OCI-LY7 (cell line): ENCODE data around the gene ADCY7. TPM values are rescaled to one million over a fixed set of nuclear protein-coding genes. Genes with fewer than 3 reads are reported as not detected.
A peak's percentile ranks its signal among the peaks of the same experiment; 100 is the strongest.

Source experiments
- BruUV-seq: library from RNA; stranded (reverse); fragments of 400-500 nt; replicated peaks from 2 replicates; lab custom pipeline; 2021; lab: Mats Ljungman, UMichigan
- CTCF ChIA-PET: fragments of 300-600 bp; sonication (Branson Sonifier 250); formaldehyde crosslinking; loops from one replicate; lab custom pipeline; 2022; ENCODE audit warnings: antibody characterized with exemption; ENCODE audit not compliant: unreplicated experiment; lab: Charles Lee
- POLR2A ChIA-PET: fragments of 300-600 bp; sonication (Branson Sonifier 250); formaldehyde crosslinking; loops from one replicate; lab custom pipeline; 2022; ENCODE audit warnings: antibody characterized with exemption; lab: Charles Lee
- DNase-seq: peaks from one replicate; pipeline ENCODE4 v3.0.0-alpha.2; 2015; ENCODE audit warnings: low spot score
- H2AFZ ChIP-seq: fragments of 200-600 bp; sonication (generic), shearing (Covaris generic); 2 replicates; pipeline ENCODE4 v1.6.1; 2014; ENCODE audit warnings: mild to moderate bottlenecking, antibody characterized with exemption, low read length, moderate library complexity
- H3K27ac ChIP-seq: fragments of 200-600 bp; sonication (generic); 2 replicates; pipeline ENCODE4 v1.5.1; 2014; ENCODE audit warnings: mixed run types, low read depth, mild to moderate bottlenecking, moderate library complexity, low read length, inconsistent platforms; ENCODE audit not compliant: poor library complexity, severe bottlenecking
- H3K36me3 ChIP-seq: fragments of 200-600 bp; sonication (generic); 2 replicates; pipeline ENCODE4 v1.6.1; 2014; ENCODE audit warnings: mild to moderate bottlenecking, antibody characterized with exemption, low read length, moderate library complexity, mixed read lengths; ENCODE audit not compliant: insufficient read depth
- H3K4me1 ChIP-seq: fragments of 200-600 bp; sonication (generic); 2 replicates; pipeline ENCODE4 v1.5.1; 2014; ENCODE audit warnings: mild to moderate bottlenecking, low read length; ENCODE audit not compliant: insufficient read depth, poor library complexity, severe bottlenecking
- H3K4me2 ChIP-seq: fragments of 200-600 bp; sonication (generic); 2 replicates; pipeline ENCODE4 v1.6.1; 2014; ENCODE audit warnings: mild to moderate bottlenecking, low read length
- H3K4me3 ChIP-seq: fragments of 200-600 bp; sonication (generic); 2 replicates; pipeline ENCODE4 v1.5.1; 2014; ENCODE audit warnings: mild to moderate bottlenecking, low read depth, low read length; ENCODE audit not compliant: poor library complexity, severe bottlenecking
- H3K79me2 ChIP-seq: fragments of 200-600 bp; sonication (generic); 2 replicates; pipeline ENCODE4 v1.6.1; 2016; ENCODE audit warnings: low read depth, mild to moderate bottlenecking, low read length, moderate library complexity, mixed read lengths; ENCODE audit not compliant: insufficient read depth
- H3K9me2 ChIP-seq: fragments of 200-600 bp; sonication (generic); 2 replicates; pipeline ENCODE4 v1.6.1; 2016; ENCODE audit warnings: mild to moderate bottlenecking, low read length, mixed read lengths; ENCODE audit not compliant: insufficient read depth
- H3K9me3 ChIP-seq: fragments of 200-600 bp; sonication (generic); 2 replicates; pipeline ENCODE4 v1.6.1; 2014; ENCODE audit warnings: mild to moderate bottlenecking, mixed run types, low read length, mixed read lengths
- H4K20me1 ChIP-seq: fragments of 200-600 bp; sonication (generic); 2 replicates; pipeline ENCODE4 v1.6.1; 2014; ENCODE audit warnings: mild to moderate bottlenecking, antibody characterized with exemption, low read length, moderate library complexity, mixed read lengths; ENCODE audit not compliant: insufficient read depth
- EZH2phosphoT487 ChIP-seq: fragments of 200-600 bp; sonication (generic); IDR thresholded peaks from 2 replicates; pipeline ENCODE4 v1.6.1; 2018; ENCODE audit warnings: low read depth, borderline replicate concordance, mild to moderate bottlenecking, mixed run types, antibody characterized with exemption, low read length, moderate library complexity, mixed read lengths
- intact Hi-C: fragments of 100-400 bp; cut with micrococcal nuclease; formaldehyde crosslinking; loops from one replicate; pipeline ENCODE4 v1.10.0; 2022; ENCODE audit not compliant: unreplicated experiment
- total RNA-seq, 2 experiments: library from RNA; depleted of rRNA in 1 of 2; stranded (reverse); fragments of >200 nt in 1 of 2; shearing (Covaris generic) in 1 of 2; gene quantifications; 2 replicates each; pipeline ENCODE4 v1.2.3, GENCODE V29; 2014 to 2022
- TF ChIP-seq, protein P1 (sequence below): fragments of 200-600 bp; sonication (generic); conservative IDR thresholded peaks from 2 replicates; pipeline ENCODE4 v1.5.1; 2014; ENCODE audit warnings: mild to moderate bottlenecking, antibody characterized with exemption, low read length, moderate library complexity, mixed read lengths

Gene ADCY7
- total RNA-seq, 2 experiments from 2014 or later = 49.9 to 77.7 TPM

- POLR2A ChIA-PET = interaction anchor here (0.6 to 1.1 kb wide), 2 partner anchors 10 to 12 kb away, joined by 4 to 5 read pairs; no protein-coding TSS in a partner anchor
- intact Hi-C loops = no loop called here
- no peaks in the 10 kb centered on the region for H3K9me2 ChIP-seq
- no peak for DNase-seq
- TSS peak; percentile 34 for BruUV-seq
- H2AFZ ChIP-seq = no peak overlapping the region
- peaks cover 5% of the 10 kb centered on the region; the same call in 1 of the 2 replicates for H4K20me1 ChIP-seq
- H3K27ac ChIP-seq = peak overlapping the region; percentile 80
- TF ChIP-seq, protein P1, sequence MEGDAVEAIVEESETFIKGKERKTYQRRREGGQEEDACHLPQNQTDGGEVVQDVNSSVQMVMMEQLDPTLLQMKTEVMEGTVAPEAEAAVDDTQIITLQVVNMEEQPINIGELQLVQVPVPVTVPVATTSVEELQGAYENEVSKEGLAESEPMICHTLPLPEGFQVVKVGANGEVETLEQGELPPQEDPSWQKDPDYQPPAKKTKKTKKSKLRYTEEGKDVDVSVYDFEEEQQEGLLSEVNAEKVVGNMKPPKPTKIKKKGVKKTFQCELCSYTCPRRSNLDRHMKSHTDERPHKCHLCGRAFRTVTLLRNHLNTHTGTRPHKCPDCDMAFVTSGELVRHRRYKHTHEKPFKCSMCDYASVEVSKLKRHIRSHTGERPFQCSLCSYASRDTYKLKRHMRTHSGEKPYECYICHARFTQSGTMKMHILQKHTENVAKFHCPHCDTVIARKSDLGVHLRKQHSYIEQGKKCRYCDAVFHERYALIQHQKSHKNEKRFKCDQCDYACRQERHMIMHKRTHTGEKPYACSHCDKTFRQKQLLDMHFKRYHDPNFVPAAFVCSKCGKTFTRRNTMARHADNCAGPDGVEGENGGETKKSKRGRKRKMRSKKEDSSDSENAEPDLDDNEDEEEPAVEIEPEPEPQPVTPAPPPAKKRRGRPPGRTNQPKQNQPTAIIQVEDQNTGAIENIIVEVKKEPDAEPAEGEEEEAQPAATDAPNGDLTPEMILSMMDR = no peak
- no peak for TF ChIP-seq EZH2phosphoT487
- peaks cover 65% of the 10 kb centered on the region for H3K79me2 ChIP-seq
- H3K36me3 ChIP-seq = peaks cover 15% of the 10 kb centered on the region
- peak overlapping the region; percentile 97; the same call in 1 of the 2 replicates for H3K4me2 ChIP-seq
- CTCF ChIA-PET = no interaction called here
- H3K4me3 ChIP-seq = no peak overlapping the region
- H3K9me3 ChIP-seq = no peaks in the 10 kb centered on the region; the same call in 1 of the 2 replicates
- peaks cover 80% of the 10 kb centered on the region for H3K4me1 ChIP-seq
Observed at GRCh38 chr16:50276801-50277555, 10.6 kb downstream of the ADCY7 start.

- Histone ChIP-seq H2AFZ (no peak overlapping the region), H3K9me3 (no peaks in the 10 kb centered on the region; the same call in 1 of the 2 replicates), H3K9me2 (no peaks in the 10 kb centered on the region), H4K20me1 (peaks cover 5% of the 10 kb centered on the region; the same call in 1 of the 2 replicates), H3K4me3 (no peak overlapping the region), H3K4me2 (no peak overlapping the region), H3K79me2 (peaks cover 76% of the 10 kb centered on the region), H3K27ac (no peak overlapping the region), H3K36me3 (peaks cover 15% of the 10 kb centered on the region), H3K4me1 (peaks cover 83% of the 10 kb centered on the region)
- ChIA-PET CTCF (no interaction called here), POLR2A (interaction anchor here (1.1 to 3.2 kb wide), 2 partner anchors 10 to 13 kb away, joined by 5 to 15 read pairs; no protein-coding TSS in a partner anchor)
- TSS peak; percentile 34 for BruUV-seq
- no peak for TF ChIP-seq EZH2phosphoT487
- TF ChIP-seq, protein P1 = no peak
- intact Hi-C loops = no loop called here
- no peak for DNase-seq
Observed at GRCh38 chr16:50278251-50278650, 11.9 kb downstream of the ADCY7 start.
